ENCODE results near the gene TBC1D30.

GRCh38 chr12:64779354-64779974 is 45.0 kb upstream of the TBC1D30 start:
- TF ChIP-seq EP300 (IDR thresholded peaks at IDR 0.05): no peak
- no peak for TF ChIP-seq POLR2AphosphoS2 (conservative IDR thresholded peaks at IDR 0.05; ENCODE audit: low read length)
- no peak for TF ChIP-seq ESRRA (IDR thresholded peaks at IDR 0.05; ENCODE audit: borderline replicate concordance, low read length)
- TF ChIP-seq POLR2A (IDR thresholded peaks at IDR 0.05; ENCODE audit: low read length): no peak
- no peak for TF ChIP-seq RAD21 (conservative IDR thresholded peaks at IDR 0.05 in 1 of 2, IDR thresholded peaks at IDR 0.05 in 1 of 2)
- no peak for TF ChIP-seq CTCF (IDR thresholded peaks at IDR 0.05)
- TF ChIP-seq JUNB (IDR thresholded peaks at IDR 0.05): no peak
- no peak for TF ChIP-seq MYC (IDR thresholded peaks at IDR 0.05; ENCODE audit: borderline replicate concordance, low read length)

Measured in A549 (cell line).